T-helper 1 cell treated with Interleukin-12 subunit alpha and Interleukin-12 subunit beta and Interleukin-4 antibody, amounts not matched to agents 30 ng/mL and 1 ng/mL, for 36 hours (primary cell): ENCODE measurements around the gene FLACC1. TPM values are rescaled to one million over a fixed set of nuclear protein-coding genes. Genes with fewer than 3 reads are reported as not detected.

Experiments used
- intact Hi-C: fragments of 100-400 bp; cut with micrococcal nuclease; formaldehyde crosslinking; loops from one replicate; pipeline ENCODE4 v1.15.1; 2024
- total RNA-seq: library from RNA; stranded (reverse); gene quantifications from 2 replicates; pipeline ENCODE4 v1.2.3, GENCODE V29; 2022

FLACC1 gene
- total RNA-seq, 1 donor from 2014 or later = 1.4 TPM

DNA sequence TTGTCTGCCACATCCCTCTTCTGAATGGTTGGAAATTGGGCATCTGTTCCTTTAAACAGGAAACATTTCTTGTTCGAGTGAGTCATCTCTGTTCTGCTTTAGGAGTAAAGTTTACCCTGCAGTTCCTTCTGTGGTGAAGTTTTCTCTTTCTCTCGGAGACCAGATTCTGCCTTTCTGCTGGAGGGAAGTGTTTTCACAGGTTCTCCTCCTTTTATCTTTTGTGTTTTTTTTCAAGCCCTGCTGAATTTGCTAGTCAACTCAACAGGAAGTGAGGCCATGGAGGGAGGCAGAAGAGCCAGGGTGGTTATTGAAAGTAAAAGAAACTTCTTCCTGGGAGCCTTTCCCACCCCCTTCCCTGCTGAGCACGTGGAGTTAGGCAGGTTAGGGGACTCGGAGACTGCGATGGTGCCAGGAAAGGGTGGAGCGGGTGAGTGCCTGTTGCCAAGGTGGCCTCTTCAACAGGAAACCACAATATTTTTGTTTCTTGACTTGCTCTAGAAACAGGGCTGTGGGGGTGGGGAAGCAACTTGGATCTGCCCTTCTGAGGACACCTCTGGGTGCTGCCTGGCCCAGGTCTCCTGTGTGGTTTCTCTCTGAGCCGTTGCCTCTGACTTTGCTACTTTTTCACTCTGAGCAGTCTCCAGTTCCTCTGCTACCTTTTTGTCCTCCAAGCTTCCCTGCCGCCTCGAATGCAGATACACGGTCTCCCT is 99.0 kb downstream of the FLACC1 start:
- intact Hi-C loops = loop anchor here (1.0 to 2.0 kb wide), 10 partner anchors 22 to 545 kb away; partner anchors contain the start of genes BZW1, CASP10, CLK1 and NIF3L1

DNA sequence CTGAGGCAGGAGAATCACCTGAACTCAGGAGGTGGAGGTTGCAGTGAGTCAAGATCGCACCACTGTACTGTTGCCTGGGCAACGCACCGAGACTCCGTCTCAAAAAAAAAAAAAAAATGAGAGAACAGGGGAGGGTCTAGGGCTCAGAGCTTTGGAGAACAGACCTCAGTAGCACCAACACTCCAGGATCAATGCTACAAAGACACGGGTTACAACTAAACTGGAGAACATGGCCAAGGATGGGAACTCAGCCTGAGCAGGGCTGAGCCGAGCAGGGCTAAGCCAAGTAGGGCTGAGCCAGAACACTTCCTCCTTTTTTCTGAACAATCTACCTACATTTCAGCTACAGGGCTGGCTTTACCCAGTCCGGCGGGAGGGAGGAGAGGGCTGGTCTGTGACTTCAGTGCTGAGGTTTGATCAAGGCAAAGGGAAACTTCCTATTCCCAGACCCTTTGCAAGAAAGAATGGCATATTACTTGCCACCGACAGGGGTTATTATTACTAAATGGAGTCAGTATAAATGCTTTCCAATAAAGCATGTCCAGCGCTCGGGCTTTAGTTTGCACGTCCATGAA is 99.7 kb downstream of the FLACC1 start:
- intact Hi-C loops = no loop called here

DNA sequence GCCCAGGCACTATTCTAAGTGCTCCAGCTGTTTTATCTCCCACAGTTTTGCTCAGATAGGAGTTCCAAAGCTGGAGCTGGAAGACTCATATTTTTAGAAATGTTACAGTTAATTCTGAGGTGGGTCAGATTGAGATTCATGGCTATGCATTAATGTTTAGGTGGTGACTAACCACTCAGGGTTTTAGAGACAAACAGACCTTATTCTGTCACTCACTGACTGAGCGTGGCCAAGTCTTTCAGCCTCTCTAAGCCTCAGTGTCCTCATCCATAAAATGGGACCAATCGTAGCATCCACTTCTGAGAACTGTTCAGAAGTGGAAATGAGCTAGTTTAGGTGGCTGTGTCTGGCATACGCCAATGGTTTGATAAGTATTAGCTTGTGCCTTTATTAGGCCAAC is 101.1 kb downstream of the FLACC1 start:
- intact Hi-C loops = no loop called here

DNA sequence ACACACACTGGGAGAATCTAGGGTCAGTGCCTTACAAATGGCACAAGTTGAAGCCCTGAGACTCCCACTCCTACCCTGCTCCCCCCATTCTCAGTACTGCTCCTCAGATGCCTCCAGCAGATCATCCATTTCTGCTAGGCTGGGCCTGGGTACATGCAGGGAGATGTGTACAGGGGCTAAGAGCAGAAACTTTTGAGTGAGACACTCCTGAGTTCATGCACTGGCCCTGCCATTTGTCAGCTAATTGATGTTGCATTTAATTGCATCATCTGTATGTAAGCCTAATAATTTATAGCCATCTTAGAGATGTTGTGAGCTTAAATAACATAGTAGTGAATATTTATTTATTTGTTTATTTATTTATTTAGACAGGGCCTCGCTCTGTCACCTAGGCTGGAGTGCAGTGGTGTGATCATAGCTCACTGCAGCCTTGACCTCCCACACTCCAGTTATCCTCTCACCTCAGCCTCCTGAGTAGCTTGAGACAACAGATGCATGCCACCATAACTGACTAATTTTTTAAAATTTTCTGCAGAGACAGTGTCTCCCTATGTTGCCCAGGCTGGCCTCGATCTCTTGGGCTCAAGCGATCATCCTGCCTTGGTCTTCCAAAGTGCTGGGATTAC is 101.6 kb downstream of the FLACC1 start:
- intact Hi-C loops = no loop called here

DNA sequence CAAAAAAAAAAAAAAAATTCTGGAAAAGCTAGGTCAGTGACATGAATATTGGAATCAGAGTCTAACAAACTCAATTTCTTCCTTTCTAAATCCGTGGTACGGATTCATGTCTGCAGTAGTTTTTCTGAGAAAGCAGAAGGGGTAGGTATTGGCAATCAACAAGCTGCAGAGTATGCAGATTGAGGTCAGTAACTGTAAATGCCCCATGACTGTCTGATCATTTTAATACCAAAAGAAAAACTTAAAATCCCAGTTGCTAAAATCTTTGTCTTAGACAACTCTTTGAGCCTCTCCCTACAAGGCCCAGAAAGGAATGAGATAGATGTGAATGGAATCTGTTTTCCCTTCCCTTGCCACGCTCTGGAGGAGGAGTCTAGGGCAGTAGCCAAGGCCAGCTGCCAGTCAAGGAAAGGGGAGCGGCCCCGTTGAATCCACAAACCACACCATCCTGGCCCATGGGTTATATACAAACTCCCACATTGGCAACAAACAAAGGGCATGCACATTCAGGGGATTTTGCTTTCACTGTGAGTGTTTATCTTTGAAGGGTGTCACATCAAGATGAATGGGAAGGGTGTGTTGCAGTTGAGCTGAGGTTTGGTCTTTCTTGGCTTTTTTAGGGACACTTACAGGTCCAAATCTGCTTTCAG is 102.9 kb downstream of the FLACC1 start:
- intact Hi-C loops = no loop called here

DNA sequence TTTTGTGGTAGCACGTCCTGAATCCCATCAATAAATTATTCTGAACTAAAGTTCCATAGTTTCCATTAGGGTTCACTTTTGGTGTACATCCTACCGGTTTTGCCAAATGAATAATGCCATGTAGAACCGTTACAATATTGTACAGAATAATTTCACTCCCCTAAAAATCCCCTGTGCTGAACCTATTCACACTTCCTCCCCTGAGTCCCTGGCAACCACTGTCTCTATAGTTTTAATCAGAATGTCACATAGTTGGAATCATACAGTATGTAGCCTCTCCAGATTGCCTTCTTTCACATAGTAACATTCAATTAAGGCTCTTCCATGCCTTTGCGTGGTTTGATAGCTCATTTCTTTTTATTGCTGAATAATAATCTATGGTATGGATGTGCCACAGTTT is 106.4 kb downstream of the FLACC1 start:
- intact Hi-C loops = no loop called here

DNA sequence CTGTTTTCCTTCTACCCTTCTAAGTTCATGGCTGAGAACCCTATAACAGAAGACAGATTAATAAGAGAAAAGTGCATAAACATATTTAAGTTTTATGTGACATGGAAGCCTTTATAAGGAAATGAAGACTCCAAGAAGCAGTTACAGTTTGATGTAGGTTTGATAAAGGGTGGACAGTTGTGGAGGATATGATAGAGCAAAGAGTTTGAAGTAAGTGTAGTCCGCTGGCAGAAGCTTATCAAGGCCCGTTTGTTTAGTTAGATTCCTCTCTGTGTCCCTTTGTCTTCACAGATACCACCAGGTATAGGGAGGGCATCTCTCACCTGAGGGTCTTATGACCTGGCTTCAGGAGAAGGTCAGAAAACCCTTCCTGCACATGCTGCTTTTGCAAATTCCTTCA is 107.3 kb downstream of the FLACC1 start:
- intact Hi-C loops = no loop called here

DNA sequence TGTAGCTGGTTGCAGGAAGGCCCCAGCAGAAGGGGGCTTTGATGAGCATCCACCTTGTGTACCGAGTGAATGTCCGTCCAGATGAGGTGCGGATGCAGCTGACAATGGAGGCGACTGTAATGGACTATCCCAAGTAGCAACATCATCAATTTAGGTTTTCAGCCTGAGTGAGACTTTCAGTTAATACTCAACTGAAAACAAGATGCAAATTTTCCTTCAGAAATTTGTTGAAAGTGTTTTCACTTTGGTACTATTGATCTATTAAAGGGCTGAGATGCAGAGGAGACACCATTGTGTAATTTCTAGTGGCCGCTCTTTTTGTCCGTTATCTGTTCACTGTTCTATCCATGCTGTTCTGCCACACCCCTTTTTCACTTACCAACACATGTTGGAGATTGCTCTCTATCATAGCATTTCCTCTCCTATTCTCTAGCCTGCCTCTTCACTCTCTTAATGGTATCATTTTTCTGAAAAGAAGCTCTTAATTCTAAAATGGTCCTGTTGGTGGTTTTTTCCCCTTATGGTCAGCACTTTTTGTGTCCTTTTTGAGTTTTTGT is 108.8 kb downstream of the FLACC1 start:
- intact Hi-C loops = no loop called here

DNA sequence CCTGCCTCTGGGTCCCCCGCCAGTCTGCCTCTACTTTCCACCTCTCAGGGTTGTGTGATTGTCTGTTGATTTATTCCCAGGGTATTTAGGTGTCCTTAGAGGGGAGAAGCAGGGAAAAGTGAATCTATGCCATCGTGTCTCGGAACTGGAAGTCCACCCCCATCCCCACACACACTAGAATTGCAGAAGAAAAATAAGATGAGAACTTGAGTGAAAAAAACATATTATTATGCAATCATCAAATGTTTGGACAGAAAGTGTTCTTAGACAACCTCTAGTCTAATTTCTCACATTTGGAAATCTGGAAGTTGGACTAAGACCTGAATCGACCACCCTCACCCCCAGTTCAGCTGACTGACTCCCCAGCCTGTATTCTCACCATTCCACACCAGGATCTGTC is 110.9 kb downstream of the FLACC1 start:
- intact Hi-C loops = no loop called here

DNA sequence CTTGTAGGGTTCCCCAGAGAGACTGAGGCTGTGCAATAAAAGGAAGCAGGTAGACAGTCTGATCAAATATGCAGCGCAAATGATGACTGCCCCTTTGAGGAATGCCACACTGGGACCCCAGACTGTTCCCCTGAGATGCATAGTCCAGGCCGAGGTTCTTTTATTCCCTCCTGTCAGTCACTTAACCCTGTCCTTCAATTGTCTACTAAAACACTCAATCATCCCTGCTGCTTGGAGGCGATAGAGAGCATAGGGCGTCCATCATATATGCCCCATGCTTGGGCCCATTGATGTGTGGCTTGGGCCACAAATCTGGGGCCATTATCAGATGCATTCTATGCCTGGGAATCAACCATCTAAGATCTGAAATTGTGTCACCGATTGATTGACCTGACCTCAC is 112.3 kb downstream of the FLACC1 start:
- intact Hi-C loops = no loop called here

DNA sequence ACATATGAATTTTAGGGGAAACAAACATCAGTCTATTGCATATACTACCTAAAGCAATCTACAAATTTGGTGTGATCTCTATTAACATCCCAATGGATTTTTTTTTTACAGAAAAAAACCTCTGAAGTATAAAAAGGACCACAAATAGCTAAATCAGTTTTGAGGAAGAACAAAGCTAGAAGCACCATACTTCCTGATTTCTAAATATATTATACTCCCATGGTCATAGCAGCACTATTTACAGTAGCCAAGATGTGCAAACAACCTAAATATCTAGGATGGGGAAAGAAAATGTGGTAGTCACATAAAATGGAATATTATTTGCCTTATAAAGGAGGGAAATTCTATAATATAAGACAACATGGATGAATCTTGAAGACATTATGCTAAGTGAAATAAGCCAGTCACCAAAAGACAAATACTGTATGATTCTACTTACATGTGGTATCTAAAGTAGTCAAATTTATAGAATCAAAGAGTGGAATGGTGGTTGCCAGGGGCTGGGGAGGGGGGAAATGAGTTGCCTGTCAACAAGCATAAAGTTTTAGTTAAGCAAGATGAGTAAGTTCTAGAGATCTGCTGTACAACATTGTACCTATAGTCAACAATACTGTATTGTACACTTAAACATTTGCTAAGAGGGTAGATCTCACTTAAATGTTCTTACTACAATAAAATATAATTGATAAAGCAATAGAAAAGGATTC is 114.4 kb downstream of the FLACC1 start:
- intact Hi-C loops = no loop called here

DNA sequence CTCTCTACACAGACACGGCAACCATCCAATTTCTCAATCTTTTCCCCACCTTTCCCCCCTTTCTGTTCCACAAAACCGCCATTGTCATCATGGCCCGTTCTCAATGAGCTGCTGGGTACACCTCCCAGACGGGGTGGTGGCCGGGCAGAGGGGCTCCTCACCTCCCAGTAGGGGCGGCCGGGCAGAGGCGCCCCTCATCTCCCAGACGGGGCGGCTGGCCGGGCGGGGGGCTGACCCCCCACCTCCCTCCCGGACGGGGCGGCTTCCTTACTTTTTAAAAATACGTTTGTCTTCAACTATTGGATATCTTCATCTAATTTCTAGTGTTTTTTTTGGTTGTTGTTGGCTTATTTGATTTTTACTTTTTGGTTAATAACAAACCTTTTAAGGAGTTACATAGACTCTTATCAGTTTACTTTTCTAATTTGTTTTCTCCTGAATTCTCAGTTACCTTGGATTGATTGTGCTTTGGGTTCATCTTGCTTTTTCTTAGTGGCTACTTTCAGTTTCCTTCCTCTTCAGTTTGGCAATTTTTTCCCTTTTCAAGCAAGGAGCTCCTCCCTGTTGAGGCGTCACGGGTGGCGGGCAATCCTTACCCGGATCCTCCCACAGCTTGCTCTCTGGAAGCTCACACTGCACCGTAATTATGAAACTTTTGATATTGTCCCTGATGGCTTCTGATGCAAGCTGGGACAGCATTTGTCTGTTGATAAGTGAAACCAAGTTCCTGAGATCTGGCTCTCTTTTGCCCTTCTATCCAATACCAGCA is 117.8 kb downstream of the FLACC1 start:
- intact Hi-C loops = loop anchor here (10.0 kb wide), 1 partner anchor 1775 kb away; the partner anchor contains the start of gene NBEAL1

Other genes starting within 250 kb of the FLACC1 start
- 310 and 313 TPM in 2 replicates for gene CFLAR, start 241.2 kb downstream of the FLACC1 start, total RNA-seq
- gene CASP10, start 174.2 kb downstream of the FLACC1 start, total RNA-seq = 33.5 and 33.9 TPM in 2 replicates
- 107 and 120 TPM in 2 replicates for gene CASP8, start 96.8 kb downstream of the FLACC1 start, total RNA-seq
- gene TRAK2, start 94.1 kb upstream of the FLACC1 start, total RNA-seq = 42.3 and 42.4 TPM in 2 replicates
- 14.6 and 15.5 TPM in 2 replicates for gene STRADB, start 94.4 kb upstream of the FLACC1 start, total RNA-seq